Keratinocyte (primary cell): ENCODE data around the gene PCSK6.
"Not testable (repeated sequence)": the region's sequence is repeated elsewhere in the genome, so short reads cannot be mapped to it uniquely, and the experiment has no call there.

ENCODE experiments used
- CTCF ChIP-seq, 3 experiments: IDR thresholded peaks in 1 of 3; conservative IDR thresholded peaks in 1 of 3; optimal IDR thresholded peaks in 1 of 3; 2 replicates in 2 of 3; 3 replicates in 1 of 3; pipeline versions ENCODE3 to v1.5.1; 2011; ENCODE audit warnings: low read length in 3 of 3, mild to moderate bottlenecking in 3 of 3, moderate library complexity in 2 of 3, control low read depth in 1 of 3, inconsistent platforms in 1 of 3; ENCODE audit not compliant: insufficient read depth in 2 of 3; ENCODE audit errors: extremely low read depth in 1 of 3
- EZH2 ChIP-seq: IDR thresholded peaks from one replicate; pipeline ENCODE4 v1.6.1; 2012; ENCODE audit warnings: inconsistent platforms, mild to moderate bottlenecking, low read length, moderate library complexity

DNA sequence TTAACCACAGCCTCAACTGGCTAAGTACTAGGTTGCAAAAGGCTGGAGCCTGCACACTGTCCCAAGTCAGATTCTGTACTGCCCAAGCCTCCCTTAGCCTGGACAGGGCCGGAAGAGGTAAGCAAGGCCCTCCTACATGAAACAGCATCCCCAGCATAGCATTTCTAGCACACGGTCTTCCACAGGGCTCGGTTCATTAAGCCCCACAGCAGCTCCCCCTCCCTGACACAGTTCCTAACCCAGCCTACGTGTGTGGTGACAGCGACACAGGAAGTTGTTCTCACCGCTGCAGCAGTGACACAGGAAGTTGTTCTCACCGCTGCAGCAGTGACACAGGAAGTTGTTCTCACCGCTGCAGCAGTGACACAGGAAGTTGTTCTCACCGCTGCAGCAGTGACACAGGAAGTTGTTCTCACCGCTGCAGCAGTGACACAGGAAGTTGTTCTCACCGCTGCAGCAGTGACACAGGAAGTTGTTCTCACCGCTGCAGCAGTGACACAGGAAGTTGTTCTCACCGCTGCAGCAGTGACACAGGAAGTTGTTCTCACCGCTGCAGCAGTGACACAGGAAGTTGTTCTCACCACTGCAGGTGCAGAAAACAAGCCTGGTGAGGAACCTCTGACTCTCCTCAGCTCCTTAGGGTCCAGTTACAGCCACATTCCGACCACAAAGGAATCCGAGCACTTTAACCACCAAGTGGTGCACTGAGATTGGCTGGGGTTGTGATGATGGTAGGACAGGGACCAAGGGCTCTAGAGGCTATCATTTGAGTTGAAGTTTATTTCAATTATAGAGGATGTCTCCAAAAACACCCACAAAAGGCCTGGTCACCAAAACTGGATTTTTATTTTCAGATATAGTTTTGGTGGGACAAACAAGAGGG lies 155.4 kb downstream of the PCSK6 start:
- TF ChIP-seq EZH2; CTCF (optimal IDR thresholded peaks at IDR 0.05 in 1 of 3, IDR thresholded peaks at IDR 0.05 in 1 of 3, conservative IDR thresholded peaks at IDR 0.05 in 1 of 3; ENCODE audit: extremely low read depth in 1 of 3, insufficient read depth in 2 of 3, low read length in 3 of 3): not testable (repeated sequence)
